RWPE2 (cell line): Measurements from ENCODE around the gene SCUBE3.

Source experiments
- ATAC-seq: fragments of 200-7000 bp; cut with Tn5 transposase; 3 replicates; pipeline ENCODE4 v1.9.1; 2021; ENCODE audit warnings: low read depth
- DNase-seq: peaks from one replicate; pipeline ENCODE4 v3.0.0-alpha.2; 2020; ENCODE audit warnings: low spot score
- H3K27ac ChIP-seq: fragments of 450-650 bp; 2 replicates; pipeline ENCODE4 v1.5.1; 2017; ENCODE audit warnings: mild to moderate bottlenecking; ENCODE audit not compliant: poor library complexity, severe bottlenecking
- H3K27me3 ChIP-seq: fragments of 250-450 bp; sonication (Bioruptor Pico); 2 replicates; pipeline ENCODE4 v1.5.1; 2021; ENCODE audit warnings: mild to moderate bottlenecking, moderate library complexity; ENCODE audit not compliant: insufficient read depth, poor library complexity, severe bottlenecking
- H3K36me3 ChIP-seq: fragments of 250-450 bp; sonication (Bioruptor Pico); 2 replicates; pipeline ENCODE4 v1.5.1; 2020; ENCODE audit warnings: low read depth, mild to moderate bottlenecking, moderate library complexity
- H3K4me1 ChIP-seq: fragments of 250-450 bp; sonication (Bioruptor Pico); 2 replicates; pipeline ENCODE4 v1.5.1; 2021; ENCODE audit warnings: mild to moderate bottlenecking, moderate library complexity; ENCODE audit not compliant: insufficient read depth, poor library complexity, severe bottlenecking
- H3K4me3 ChIP-seq: fragments of 250-450 bp; sonication (Bioruptor Pico); 2 replicates; pipeline ENCODE4 v1.5.1; 2021; ENCODE audit warnings: mild to moderate bottlenecking, moderate library complexity; ENCODE audit not compliant: severe bottlenecking
- H3K9me3 ChIP-seq: fragments of 250-450 bp; sonication (Bioruptor Pico); 2 replicates; pipeline ENCODE4 v1.5.1; 2021; ENCODE audit warnings: mild to moderate bottlenecking, moderate library complexity; ENCODE audit not compliant: severe bottlenecking
- TF ChIP-seq, protein P1 (sequence below): fragments of 450-650 bp; IDR thresholded peaks from one replicate; pipeline ENCODE4 v1.5.1; 2017; ENCODE audit warnings: mild to moderate bottlenecking, moderate library complexity; ENCODE audit not compliant: poor library complexity, severe bottlenecking

The SCUBE3 gene

GRCh38 chr6:35297601-35298481 lies 84.1 kb downstream of the SCUBE3 start, which contains the start of gene DEF6:
DEF6 (plus strand) TSS chr6:35297818; CDS start chr6:35297857, 39 bp downstream.
- Histone ChIP-seq H3K4me3 (peak within 1 kb of the TSS; percentile 43), H3K27me3 (no peaks in the 10 kb centered on the region), H3K4me1 (peaks cover 7% of the 10 kb centered on the region), H3K9me3 (no peaks in the 10 kb centered on the region), H3K36me3 (peaks cover 5% of the 10 kb centered on the region; the same call in 1 of the 2 replicates), H3K27ac (peak within 1 kb of the TSS; percentile 73)
- peak; percentile 91 for ATAC-seq
- no peak for DNase-seq
- TF ChIP-seq, protein P1, sequence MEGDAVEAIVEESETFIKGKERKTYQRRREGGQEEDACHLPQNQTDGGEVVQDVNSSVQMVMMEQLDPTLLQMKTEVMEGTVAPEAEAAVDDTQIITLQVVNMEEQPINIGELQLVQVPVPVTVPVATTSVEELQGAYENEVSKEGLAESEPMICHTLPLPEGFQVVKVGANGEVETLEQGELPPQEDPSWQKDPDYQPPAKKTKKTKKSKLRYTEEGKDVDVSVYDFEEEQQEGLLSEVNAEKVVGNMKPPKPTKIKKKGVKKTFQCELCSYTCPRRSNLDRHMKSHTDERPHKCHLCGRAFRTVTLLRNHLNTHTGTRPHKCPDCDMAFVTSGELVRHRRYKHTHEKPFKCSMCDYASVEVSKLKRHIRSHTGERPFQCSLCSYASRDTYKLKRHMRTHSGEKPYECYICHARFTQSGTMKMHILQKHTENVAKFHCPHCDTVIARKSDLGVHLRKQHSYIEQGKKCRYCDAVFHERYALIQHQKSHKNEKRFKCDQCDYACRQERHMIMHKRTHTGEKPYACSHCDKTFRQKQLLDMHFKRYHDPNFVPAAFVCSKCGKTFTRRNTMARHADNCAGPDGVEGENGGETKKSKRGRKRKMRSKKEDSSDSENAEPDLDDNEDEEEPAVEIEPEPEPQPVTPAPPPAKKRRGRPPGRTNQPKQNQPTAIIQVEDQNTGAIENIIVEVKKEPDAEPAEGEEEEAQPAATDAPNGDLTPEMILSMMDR, result peak; percentile 97

GRCh38 chr6:35298625-35299140 lies 84.9 kb downstream of the SCUBE3 start:
- peaks cover 14% of the 10 kb centered on the region for H3K4me1 ChIP-seq
- no peaks in the 10 kb centered on the region for H3K9me3 ChIP-seq
- no peaks in the 10 kb centered on the region for H3K27me3 ChIP-seq
- peaks cover 5% of the 10 kb centered on the region; the same call in 1 of the 2 replicates for H3K36me3 ChIP-seq
- TF ChIP-seq, protein P1, result no peak
- ATAC-seq, result no peak
- H3K4me3 ChIP-seq, result peak overlapping the region; percentile 43
- H3K27ac ChIP-seq, result peak overlapping the region; percentile 73
- DNase-seq, result no peak

- Histone ChIP-seq H3K36me3 (peaks cover 5% of the 10 kb centered on the region; the same call in 1 of the 2 replicates), H3K27ac (no peak overlapping the region), H3K9me3 (no peaks in the 10 kb centered on the region), H3K4me1 (peaks cover 14% of the 10 kb centered on the region), H3K27me3 (no peaks in the 10 kb centered on the region), H3K4me3 (no peak overlapping the region)
- no peak for DNase-seq
- no peak for ATAC-seq
- TF ChIP-seq, protein P1, result no peak
These were observed 85.9 kb downstream of the SCUBE3 start for GRCh38 chr6:35299674-35300073.

GRCh38 chr6:35300848-35301247 lies 87.1 kb downstream of the SCUBE3 start:
- TF ChIP-seq, protein P1, result no peak

More at GRCh38 chr6:35300848-35301247, 87.1 kb downstream of the SCUBE3 start:
- no peak overlapping the region for H3K4me3 ChIP-seq
- H3K27ac ChIP-seq, result no peak overlapping the region
- DNase-seq, result no peak
- H3K36me3 ChIP-seq, result peaks cover 5% of the 10 kb centered on the region; the same call in 1 of the 2 replicates
- H3K4me1 ChIP-seq, result peaks cover 14% of the 10 kb centered on the region
- no peaks in the 10 kb centered on the region for H3K27me3 ChIP-seq
- no peaks in the 10 kb centered on the region for H3K9me3 ChIP-seq
- ATAC-seq, result no peak
